Right lobe of liver (tissue), 6 donors: ENCODE data around the gene DGLUCY. TPM values are rescaled to one million over a fixed set of nuclear protein-coding genes. Genes with fewer than 3 reads are reported as not detected.
"Not testable (repeated sequence)": the region's sequence is repeated elsewhere in the genome, so short reads cannot be mapped to it uniquely, and the experiment has no call there.

ENCODE experiments used
- ATAC-seq, 4 donors: fragments of 200-7000 bp; cut with Tn5 transposase; one replicate each; pipeline ENCODE4 v1.9.1; 2020; ENCODE audit warnings: mild to moderate bottlenecking in 4 of 4, moderate library complexity in 4 of 4
- DNase-seq, 3 donors: peaks; one replicate each; pipeline ENCODE4 v3.0.0-alpha.2; 2020
- H3K27ac ChIP-seq, 3 donors: fragments of 200-600 bp; one replicate each; pipeline ENCODE4 v1.8.0; 2022
- H3K27me3 ChIP-seq, 2 donors: fragments of 200-600 bp; one replicate each; pipeline ENCODE4 v1.8.0; 2022
- H3K36me3 ChIP-seq, 4 donors: fragments of 200-600 bp; sonication (generic) in 1 of 4; one replicate each; pipeline versions ENCODE4 v1.5.1 to v1.8.0; 2017 to 2022; ENCODE audit warnings: control low read depth in 1 of 4
- H3K4me1 ChIP-seq, 4 donors: fragments of 200-600 bp; sonication (generic) in 1 of 4; one replicate each; pipeline versions ENCODE4 v1.5.1 to v1.8.0; 2017 to 2022; ENCODE audit warnings: control low read depth in 1 of 4
- H3K4me3 ChIP-seq, 3 donors: fragments of 200-600 bp; one replicate each; pipeline ENCODE4 v1.8.0; 2022
- H3K9me3 ChIP-seq, 4 donors: fragments of 200-600 bp; sonication (generic) in 1 of 4; one replicate each; pipeline versions ENCODE4 v1.5.1 to v1.8.0; 2017 to 2022; ENCODE audit warnings: control low read depth in 1 of 4
- POLR2A ChIP-seq: fragments of 450-650 bp; IDR thresholded peaks from one replicate; pipeline ENCODE4 v1.6.1; 2017; ENCODE audit warnings: antibody characterized with exemption, mild to moderate bottlenecking
- WGBS: methylation state at CpG from one replicate; pipeline ENCODE4 v1.1.6; 2018; ENCODE audit warnings: low coverage, low lambda C conversion rate; ENCODE audit not compliant: insufficient coverage; ENCODE audit errors: missing lambda C conversion rate; 5-methylcytosine and 5-hydroxymethylcytosine counted together
- intact Hi-C, 2 donors: fragments of 100-400 bp; cut with DNase I; formaldehyde crosslinking; loops; one replicate each; pipeline versions ENCODE4 v1.11.2 to v1.14.1; 2022
- total RNA-seq, 6 experiments: library from RNA; depleted of rRNA in 2 of 6; stranded (reverse); fragments of >200 nt in 2 of 6; fragmentation: NEBNext Ultra II Directional in 3 of 6; extraction: Animal tissue kit (Norgen Biotek cat#: 25700) in 3 of 6; gene quantifications; one replicate each; pipeline versions ENCODE4 v1.1.0 to v1.2.4, GENCODE V29; 2016 to 2023
- TF ChIP-seq, protein P1 (sequence below), 4 donors: fragments of 200-600 bp in 3 of 4; fragments of 450-650 bp in 1 of 4; IDR thresholded peaks; one replicate each; pipeline versions ENCODE4 v1.5.1 to v1.8.0; 2016 to 2022; ENCODE audit warnings: antibody characterized with exemption in 4 of 4, mild to moderate bottlenecking in 2 of 4
- donor health status: DM: no; HTN: yes; CAD: no.
- donor health status: DM: no; HTN: no; CAD: no.
- donor health status: DM: no; HTN: no; CAD: no.
- donor health status: DM: no; HTN: yes; CAD: no.
- donor health status: DM: no; HTN: yes; CAD: no.

DGLUCY gene
- total RNA-seq, 6 experiments from 2014 or later = 26.7 to 55.6 (median 39.8) TPM

DNA sequence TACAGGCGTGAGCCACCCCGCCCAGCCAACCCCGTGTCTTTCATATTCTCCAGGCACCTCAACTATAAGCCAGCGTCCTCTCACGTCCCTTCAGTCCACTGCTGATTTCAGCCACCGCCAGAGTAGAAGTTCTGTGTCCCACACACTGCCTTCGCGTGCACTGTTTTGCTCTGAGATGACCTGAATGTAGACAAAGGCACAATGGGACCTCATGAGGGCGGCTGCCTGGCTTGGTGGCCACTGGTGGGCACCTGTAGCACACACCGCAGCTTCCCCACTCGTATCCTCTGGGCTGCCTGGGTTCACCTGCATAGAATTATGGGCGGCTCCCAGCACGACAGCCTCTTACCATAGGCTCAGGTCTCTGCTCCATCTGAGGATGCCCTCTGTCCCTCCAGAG is 73.4 kb downstream of the DGLUCY start:
- TF ChIP-seq, protein P1, sequence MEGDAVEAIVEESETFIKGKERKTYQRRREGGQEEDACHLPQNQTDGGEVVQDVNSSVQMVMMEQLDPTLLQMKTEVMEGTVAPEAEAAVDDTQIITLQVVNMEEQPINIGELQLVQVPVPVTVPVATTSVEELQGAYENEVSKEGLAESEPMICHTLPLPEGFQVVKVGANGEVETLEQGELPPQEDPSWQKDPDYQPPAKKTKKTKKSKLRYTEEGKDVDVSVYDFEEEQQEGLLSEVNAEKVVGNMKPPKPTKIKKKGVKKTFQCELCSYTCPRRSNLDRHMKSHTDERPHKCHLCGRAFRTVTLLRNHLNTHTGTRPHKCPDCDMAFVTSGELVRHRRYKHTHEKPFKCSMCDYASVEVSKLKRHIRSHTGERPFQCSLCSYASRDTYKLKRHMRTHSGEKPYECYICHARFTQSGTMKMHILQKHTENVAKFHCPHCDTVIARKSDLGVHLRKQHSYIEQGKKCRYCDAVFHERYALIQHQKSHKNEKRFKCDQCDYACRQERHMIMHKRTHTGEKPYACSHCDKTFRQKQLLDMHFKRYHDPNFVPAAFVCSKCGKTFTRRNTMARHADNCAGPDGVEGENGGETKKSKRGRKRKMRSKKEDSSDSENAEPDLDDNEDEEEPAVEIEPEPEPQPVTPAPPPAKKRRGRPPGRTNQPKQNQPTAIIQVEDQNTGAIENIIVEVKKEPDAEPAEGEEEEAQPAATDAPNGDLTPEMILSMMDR (IDR thresholded peaks at IDR 0.05) = no peak
- TF ChIP-seq POLR2A = no peak
- ATAC-seq = peak in 1 of 4 donors; percentile 18
- no peak overlapping the region for H3K27ac ChIP-seq
- peak in 1 of 3 donors; percentile 37 for DNase-seq
- 93% methylated on average over 10 of the region's 13 CpGs for WGBS
- peaks cover 0 to 86% (median 19%) of the 10 kb centered on the region in 4 donors for H3K36me3 ChIP-seq
- H3K27me3 ChIP-seq = no peaks in the 10 kb centered on the region
- intact Hi-C loops = no loop called here
- no peaks in the 10 kb centered on the region for H3K9me3 ChIP-seq
- H3K4me1 ChIP-seq = no peaks in the 10 kb centered on the region
- no peak overlapping the region for H3K4me3 ChIP-seq

DNA sequence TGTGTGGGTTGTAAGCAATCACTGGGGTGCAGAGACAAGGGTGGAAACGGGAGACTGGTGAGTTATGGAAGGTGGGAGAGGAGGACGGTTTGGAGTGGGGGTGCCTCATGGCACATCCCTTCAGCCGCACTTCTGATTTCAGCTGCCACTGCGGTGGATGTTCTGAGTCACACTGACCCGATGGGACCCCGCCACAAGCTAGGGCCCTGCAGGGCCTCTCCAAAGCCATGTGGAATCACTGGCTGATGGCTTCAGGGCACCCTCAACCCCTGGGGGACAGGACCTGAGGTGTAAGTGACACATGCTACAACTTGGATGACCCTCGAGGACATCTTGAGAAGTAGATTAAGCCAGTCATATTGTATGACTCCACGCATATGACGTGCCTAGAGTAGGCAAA is 77.0 kb downstream of the DGLUCY start:
- no peaks in the 10 kb centered on the region for H3K27me3 ChIP-seq
- ATAC-seq (no peak), DNase-seq (peak in 1 of 3 donors; percentile 31)
- H3K27ac ChIP-seq = no peak overlapping the region
- H3K9me3 ChIP-seq = no peaks in the 10 kb centered on the region
- intact Hi-C loops = no loop called here
- H3K36me3 ChIP-seq = peaks cover 0 to 72% (median 14%) of the 10 kb centered on the region in 4 donors
- no peaks in the 10 kb centered on the region for H3K4me1 ChIP-seq
- WGBS = 90% methylated on average over 3 of the region's 9 CpGs
- TF ChIP-seq, protein P1 (IDR thresholded peaks at IDR 0.05) = no peak
- TF ChIP-seq POLR2A = no peak
- no peak overlapping the region for H3K4me3 ChIP-seq

DNA sequence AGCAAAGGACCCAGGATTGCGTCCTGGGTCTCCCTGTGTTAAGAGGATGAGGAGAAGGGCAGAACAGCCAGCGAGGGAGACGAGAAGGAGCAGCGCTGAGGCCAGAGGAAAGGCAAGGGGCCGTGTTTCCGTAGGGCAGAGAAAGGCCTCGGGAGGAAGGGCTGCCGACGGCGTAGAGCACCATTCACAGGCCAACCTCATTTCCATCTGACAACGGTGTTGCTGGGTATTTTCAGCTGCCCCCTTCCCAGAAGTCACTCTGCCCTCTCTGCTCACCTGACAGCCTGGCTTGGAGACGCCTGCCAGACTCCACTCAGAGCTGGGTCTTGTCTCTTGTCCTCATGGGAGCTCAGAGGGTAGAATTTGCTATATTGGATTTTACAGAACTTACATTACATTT is 79.2 kb downstream of the DGLUCY start:
- peaks cover 0 to 68% (median 20%) of the 10 kb centered on the region in 4 donors for H3K36me3 ChIP-seq

DNA sequence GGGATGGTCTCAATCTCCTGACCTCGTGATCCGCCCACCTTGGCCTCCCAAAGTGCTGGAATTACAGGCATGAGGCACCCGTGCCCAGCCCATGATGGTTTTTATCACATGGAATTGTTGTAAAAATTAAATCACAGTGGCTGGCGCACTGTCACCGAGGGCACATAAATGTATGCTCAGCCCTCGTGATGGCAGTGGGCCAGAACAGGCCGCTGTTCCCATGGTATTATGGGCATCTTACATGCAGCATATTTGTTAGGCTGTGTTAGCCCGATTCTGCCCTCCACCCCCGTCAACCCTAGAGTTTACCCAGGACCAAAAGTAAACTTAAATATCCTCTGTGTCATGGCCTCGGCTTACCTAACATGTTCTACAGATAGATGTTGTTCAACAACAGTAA is 82.0 kb downstream of the DGLUCY start:
- Histone ChIP-seq H3K27ac (no peak overlapping the region), H3K36me3 (peaks cover 0 to 67% (median 25%) of the 10 kb centered on the region in 4 donors), H3K9me3 (no peaks in the 10 kb centered on the region), H3K4me3 (no peak overlapping the region), H3K4me1 (no peaks in the 10 kb centered on the region), H3K27me3 (no peaks in the 10 kb centered on the region)
- intact Hi-C loops = no loop called here
- ATAC-seq = no peak
- 87% methylated on average over 9 of the region's 10 CpGs for WGBS
- TF ChIP-seq POLR2A = no peak
- TF ChIP-seq, protein P1 (IDR thresholded peaks at IDR 0.05) = no peak
- peak in 1 of 3 donors; percentile 29 for DNase-seq

More for the DNA sequence above, 79.2 kb downstream of the DGLUCY start:
- H3K4me1 ChIP-seq = no peaks in the 10 kb centered on the region
- no peak overlapping the region for H3K4me3 ChIP-seq
- TF ChIP-seq POLR2A = no peak
- TF ChIP-seq, protein P1 (IDR thresholded peaks at IDR 0.05) = no peak
- no peaks in the 10 kb centered on the region for H3K27me3 ChIP-seq
- no peaks in the 10 kb centered on the region for H3K9me3 ChIP-seq
- intact Hi-C loops = no loop called here
- 50% methylated on average over 1 of the region's 12 CpGs for WGBS
- DNase-seq = peak in 1 of 3 donors; percentile 21
- no peak for ATAC-seq
- H3K27ac ChIP-seq = no peak overlapping the region

DNA sequence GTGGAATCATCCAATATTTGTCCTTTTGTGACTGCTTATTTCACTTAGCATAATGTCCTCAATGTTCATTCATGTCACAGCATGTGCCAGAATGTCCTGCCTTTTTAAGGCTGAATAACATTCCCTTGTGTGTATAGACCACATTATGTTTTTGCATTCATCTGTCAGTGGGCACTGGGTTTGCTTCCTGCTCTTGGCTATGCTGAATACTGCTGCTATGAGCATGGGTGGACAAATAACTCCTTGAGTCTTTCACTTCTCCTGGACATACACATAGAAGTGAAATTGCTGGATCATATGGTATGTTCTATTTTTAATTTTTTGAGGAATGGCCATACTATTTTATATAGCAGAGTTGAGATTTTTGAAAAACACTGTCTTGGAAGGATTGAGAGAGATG is 83.8 kb downstream of the DGLUCY start:
- intact Hi-C loops = no loop called here
- no peaks in the 10 kb centered on the region for H3K4me1 ChIP-seq
- H3K27ac ChIP-seq = no peak overlapping the region
- ATAC-seq = no peak
- TF ChIP-seq, protein P1 (IDR thresholded peaks at IDR 0.05) = no peak
- peaks cover 0 to 64% (median 21%) of the 10 kb centered on the region in 4 donors for H3K36me3 ChIP-seq
- no peak overlapping the region for H3K4me3 ChIP-seq
- no peak for DNase-seq
- H3K27me3 ChIP-seq = no peaks in the 10 kb centered on the region
- no peaks in the 10 kb centered on the region for H3K9me3 ChIP-seq

DNA sequence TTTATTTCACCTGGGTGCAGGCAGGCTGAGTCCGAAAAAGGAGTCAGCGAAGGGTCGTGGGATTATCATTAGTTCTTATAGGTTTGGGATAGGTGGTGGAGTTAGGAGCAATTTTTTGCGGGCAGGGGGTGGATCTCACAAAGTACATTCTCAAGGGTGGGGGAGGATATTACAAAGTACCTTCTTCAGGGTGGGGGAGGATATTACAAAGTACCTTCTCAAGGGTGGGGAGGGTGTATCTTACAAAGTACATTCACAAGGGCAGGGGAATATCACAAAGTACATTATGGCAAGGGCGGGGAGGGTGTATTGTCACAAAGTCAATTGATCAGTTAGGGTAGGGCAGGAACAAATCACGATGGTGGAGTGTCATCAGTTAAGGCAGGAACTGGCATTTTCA is 86.9 kb downstream of the DGLUCY start:
- peaks cover 0 to 81% (median 30%) of the 10 kb centered on the region in 4 donors for H3K36me3 ChIP-seq
- H3K9me3 ChIP-seq, H3K27ac ChIP-seq, H3K4me3 ChIP-seq, ATAC-seq, intact Hi-C loops, H3K27me3 ChIP-seq, H3K4me1 ChIP-seq: not testable (repeated sequence)
- WGBS = 93% methylated on average over 2 of the region's 6 CpGs
- peak in 1 of 3 donors; percentile 11 for DNase-seq
